ENCODE results near the gene ERAL1. TPM values are rescaled to one million over a fixed set of nuclear protein-coding genes. Genes with fewer than 3 reads are reported as not detected.
A peak's percentile ranks its signal among the peaks of the same experiment; 100 is the strongest.

Gene ERAL1
- total and polyA plus RNA-seq, 2 of the 13 experiments (the other 11 are each of a cell fraction or from before 2014, with no cell fraction given) = 46.9 to 72.2 TPM

- TF ChIP-seq ZNF281 (CRISPR knock-in tag; IDR thresholded peaks at IDR 0.05; ENCODE audit: borderline replicate concordance) (peak; percentile 88), BCL3 (CRISPR knock-in tag; IDR thresholded peaks at IDR 0.05) (peak; percentile 55; the same call in 1 of the 2 replicates), HMGXB4 (CRISPR knock-in tag; IDR thresholded peaks at IDR 0.05; ENCODE audit: borderline replicate concordance in 1 of 2, low read depth in 1 of 2) (no peak), PHF21A (CRISPR knock-in tag; IDR thresholded peaks at IDR 0.05) (no peak), BRF2 (CRISPR knock-in tag; IDR thresholded peaks at IDR 0.05) (no peak), KLF9 (CRISPR knock-in tag; IDR thresholded peaks at IDR 0.05; ENCODE audit: low read depth) (no peak), ZNF609 (CRISPR knock-in tag; IDR thresholded peaks at IDR 0.05; ENCODE audit: borderline replicate concordance) (no peak), FUBP1 (CRISPR knock-in tag; IDR thresholded peaks at IDR 0.05; ENCODE audit: borderline replicate concordance) (no peak), TRIM24 (CRISPR knock-in tag; IDR thresholded peaks at IDR 0.05) (no peak)
Observed at GRCh38 chr17:28901866-28902818, 47.3 kb downstream of the ERAL1 start (continued).

Measured in HepG2 (cell line).